ENCODE results near the gene MACROD2. TPM values are rescaled to one million over a fixed set of nuclear protein-coding genes. Genes with fewer than 3 reads are reported as not detected.

The MACROD2 gene
- total and polyA plus RNA-seq, 2 experiments from 2014 or later: 2.8 to 4.3 TPM

DNA sequence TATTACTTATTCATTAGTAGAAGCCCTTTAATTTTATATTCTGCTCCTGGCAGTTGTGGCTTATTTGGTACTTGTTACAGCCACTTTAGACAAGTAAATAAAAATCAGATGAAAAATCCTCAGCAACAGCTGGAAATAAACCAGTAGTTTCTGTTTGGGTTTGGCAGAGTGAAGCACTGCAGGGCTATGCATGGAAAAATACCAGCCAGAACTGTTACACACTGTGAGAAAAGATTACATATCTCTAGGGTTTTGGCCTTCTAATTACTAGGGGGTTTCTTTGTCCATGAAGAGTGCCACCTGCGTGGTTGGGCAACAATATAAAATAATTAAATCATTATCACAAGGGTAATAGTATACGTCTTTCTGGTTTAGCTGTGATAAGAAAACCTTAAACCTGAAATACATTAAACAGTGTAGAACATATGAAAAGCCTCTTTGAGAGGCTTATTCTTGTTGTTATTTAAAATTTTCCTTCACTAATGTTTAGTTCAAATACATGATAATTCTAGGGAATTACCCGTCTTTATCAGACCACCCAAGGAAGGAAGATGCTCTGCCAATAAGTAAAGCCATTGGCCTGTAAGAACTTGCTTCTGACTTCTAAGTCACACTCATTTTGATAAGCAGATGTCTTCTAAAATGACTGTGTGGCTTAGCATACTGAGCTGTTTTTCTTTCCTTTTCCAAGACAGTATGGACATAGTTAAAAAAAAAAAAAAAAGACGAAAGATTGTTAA, 662.1 kb downstream of the MACROD2 start:
- no peak for ATAC-seq
- no peaks in the 10 kb centered on the region for H3K27me3 Mint-ChIP-seq (ENCODE audit: insufficient read depth, low read depth, poor library complexity)
- H3K4me3 ChIP-seq: no peak overlapping the region
- H3F3A ChIP-seq (replicated peaks; ENCODE audit: low read depth): no peaks in the 10 kb centered on the region
- H3K4me1 Mint-ChIP-seq: peaks cover 19% of the 10 kb centered on the region; the same call in 2 of the 3 replicates
- no peak overlapping the region for H3K27ac ChIP-seq (ENCODE audit: low read depth)
- H3K4me3 Mint-ChIP-seq: no peak overlapping the region
- H3K4me2 ChIP-seq: no peak overlapping the region
- TF ChIP-seq, protein P1, sequence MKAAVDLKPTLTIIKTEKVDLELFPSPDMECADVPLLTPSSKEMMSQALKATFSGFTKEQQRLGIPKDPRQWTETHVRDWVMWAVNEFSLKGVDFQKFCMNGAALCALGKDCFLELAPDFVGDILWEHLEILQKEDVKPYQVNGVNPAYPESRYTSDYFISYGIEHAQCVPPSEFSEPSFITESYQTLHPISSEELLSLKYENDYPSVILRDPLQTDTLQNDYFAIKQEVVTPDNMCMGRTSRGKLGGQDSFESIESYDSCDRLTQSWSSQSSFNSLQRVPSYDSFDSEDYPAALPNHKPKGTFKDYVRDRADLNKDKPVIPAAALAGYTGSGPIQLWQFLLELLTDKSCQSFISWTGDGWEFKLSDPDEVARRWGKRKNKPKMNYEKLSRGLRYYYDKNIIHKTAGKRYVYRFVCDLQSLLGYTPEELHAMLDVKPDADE (IDR thresholded peaks at IDR 0.05): no peak
- TF ChIP-seq, protein P2, sequence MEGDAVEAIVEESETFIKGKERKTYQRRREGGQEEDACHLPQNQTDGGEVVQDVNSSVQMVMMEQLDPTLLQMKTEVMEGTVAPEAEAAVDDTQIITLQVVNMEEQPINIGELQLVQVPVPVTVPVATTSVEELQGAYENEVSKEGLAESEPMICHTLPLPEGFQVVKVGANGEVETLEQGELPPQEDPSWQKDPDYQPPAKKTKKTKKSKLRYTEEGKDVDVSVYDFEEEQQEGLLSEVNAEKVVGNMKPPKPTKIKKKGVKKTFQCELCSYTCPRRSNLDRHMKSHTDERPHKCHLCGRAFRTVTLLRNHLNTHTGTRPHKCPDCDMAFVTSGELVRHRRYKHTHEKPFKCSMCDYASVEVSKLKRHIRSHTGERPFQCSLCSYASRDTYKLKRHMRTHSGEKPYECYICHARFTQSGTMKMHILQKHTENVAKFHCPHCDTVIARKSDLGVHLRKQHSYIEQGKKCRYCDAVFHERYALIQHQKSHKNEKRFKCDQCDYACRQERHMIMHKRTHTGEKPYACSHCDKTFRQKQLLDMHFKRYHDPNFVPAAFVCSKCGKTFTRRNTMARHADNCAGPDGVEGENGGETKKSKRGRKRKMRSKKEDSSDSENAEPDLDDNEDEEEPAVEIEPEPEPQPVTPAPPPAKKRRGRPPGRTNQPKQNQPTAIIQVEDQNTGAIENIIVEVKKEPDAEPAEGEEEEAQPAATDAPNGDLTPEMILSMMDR (conservative IDR thresholded peaks at IDR 0.05; ENCODE audit: low read depth in 2 of 2): no peak
- TF ChIP-seq, protein P3, sequence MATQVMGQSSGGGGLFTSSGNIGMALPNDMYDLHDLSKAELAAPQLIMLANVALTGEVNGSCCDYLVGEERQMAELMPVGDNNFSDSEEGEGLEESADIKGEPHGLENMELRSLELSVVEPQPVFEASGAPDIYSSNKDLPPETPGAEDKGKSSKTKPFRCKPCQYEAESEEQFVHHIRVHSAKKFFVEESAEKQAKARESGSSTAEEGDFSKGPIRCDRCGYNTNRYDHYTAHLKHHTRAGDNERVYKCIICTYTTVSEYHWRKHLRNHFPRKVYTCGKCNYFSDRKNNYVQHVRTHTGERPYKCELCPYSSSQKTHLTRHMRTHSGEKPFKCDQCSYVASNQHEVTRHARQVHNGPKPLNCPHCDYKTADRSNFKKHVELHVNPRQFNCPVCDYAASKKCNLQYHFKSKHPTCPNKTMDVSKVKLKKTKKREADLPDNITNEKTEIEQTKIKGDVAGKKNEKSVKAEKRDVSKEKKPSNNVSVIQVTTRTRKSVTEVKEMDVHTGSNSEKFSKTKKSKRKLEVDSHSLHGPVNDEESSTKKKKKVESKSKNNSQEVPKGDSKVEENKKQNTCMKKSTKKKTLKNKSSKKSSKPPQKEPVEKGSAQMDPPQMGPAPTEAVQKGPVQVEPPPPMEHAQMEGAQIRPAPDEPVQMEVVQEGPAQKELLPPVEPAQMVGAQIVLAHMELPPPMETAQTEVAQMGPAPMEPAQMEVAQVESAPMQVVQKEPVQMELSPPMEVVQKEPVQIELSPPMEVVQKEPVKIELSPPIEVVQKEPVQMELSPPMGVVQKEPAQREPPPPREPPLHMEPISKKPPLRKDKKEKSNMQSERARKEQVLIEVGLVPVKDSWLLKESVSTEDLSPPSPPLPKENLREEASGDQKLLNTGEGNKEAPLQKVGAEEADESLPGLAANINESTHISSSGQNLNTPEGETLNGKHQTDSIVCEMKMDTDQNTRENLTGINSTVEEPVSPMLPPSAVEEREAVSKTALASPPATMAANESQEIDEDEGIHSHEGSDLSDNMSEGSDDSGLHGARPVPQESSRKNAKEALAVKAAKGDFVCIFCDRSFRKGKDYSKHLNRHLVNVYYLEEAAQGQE (IDR thresholded peaks at IDR 0.05; ENCODE audit: unreplicated experiment): no peak
- TF ChIP-seq NANOG (IDR thresholded peaks at IDR 0.05; ENCODE audit: borderline replicate concordance) (no peak), JUNB (IDR thresholded peaks at IDR 0.05; ENCODE audit: unreplicated experiment) (no peak), CREB1 (CRISPR knock-in tag; IDR thresholded peaks at IDR 0.05; ENCODE audit: low read depth) (no peak), ZNF331 (CRISPR knock-in tag; IDR thresholded peaks at IDR 0.05; ENCODE audit: low read depth) (no peak), STAT1 (IDR thresholded peaks at IDR 0.05; ENCODE audit: unreplicated experiment) (no peak), ZNF114 (CRISPR knock-in tag; IDR thresholded peaks at IDR 0.05) (no peak), EZH2phosphoT487 (IDR thresholded peaks at IDR 0.05; ENCODE audit: unreplicated experiment) (no peak), EZH2 (IDR thresholded peaks at IDR 0.05; ENCODE audit: low read depth, unreplicated experiment) (no peak), POLR2AphosphoS5 (IDR thresholded peaks at IDR 0.05; ENCODE audit: low read depth) (no peak)
- no peaks in the 10 kb centered on the region for H3K36me3 ChIP-seq (ENCODE audit: insufficient read depth)
- no peak overlapping the region for H3K27ac Mint-ChIP-seq
- no peaks in the 10 kb centered on the region for H4K20me1 ChIP-seq (replicated peaks; ENCODE audit: insufficient read depth)
- no peaks in the 10 kb centered on the region for H3K9me3 Mint-ChIP-seq
- DNase-seq (ENCODE audit: low spot score): no peak
- no peaks in the 10 kb centered on the region for H3K9me2 ChIP-seq (ENCODE audit: insufficient read depth)
- peaks cover 11% of the 10 kb centered on the region for H3K4me1 ChIP-seq (ENCODE audit: insufficient read depth)
- H3K79me2 ChIP-seq (replicated peaks; ENCODE audit: insufficient read depth): no peaks in the 10 kb centered on the region
- H2AFZ ChIP-seq: no peak overlapping the region
- H3K36me3 Mint-ChIP-seq (ENCODE audit: low read depth): no peaks in the 10 kb centered on the region
- no peaks in the 10 kb centered on the region for H3K27me3 ChIP-seq (ENCODE audit: insufficient read depth)

Measured in GM23338 (cell line).